GM23338 (cell line): ENCODE data around the gene IMPDH1. TPM values are rescaled to one million over a fixed set of nuclear protein-coding genes. Genes with fewer than 3 reads are reported as not detected.

Experiments used
- ATAC-seq: fragments of 200-7000 bp; cut with Tn5 transposase; 3 replicates; pipeline ENCODE4 v1.9.1; 2020
- DNase-seq: peaks from one replicate; pipeline ENCODE4 v3.0.0-alpha.2; 2015; ENCODE audit warnings: low spot score
- H2AFZ ChIP-seq: fragments of 200-600 bp; sonication (generic); 2 replicates; pipeline ENCODE4 v1.8.0; 2016; ENCODE audit warnings: antibody characterized with exemption, mild to moderate bottlenecking, moderate library complexity
- H3F3A ChIP-seq: fragments of 200-600 bp; sonication (generic); replicated peaks from 2 replicates; pipeline ENCODE4 v1.8.0; 2017; ENCODE audit warnings: antibody characterized with exemption, mixed run types, low read depth
- H3K27ac ChIP-seq: fragments of 200-600 bp; sonication (generic); 2 replicates; pipeline ENCODE4 v1.6.1; 2016; ENCODE audit warnings: low read depth
- H3K27me3 ChIP-seq: fragments of 200-600 bp; sonication (generic); 2 replicates; pipeline ENCODE4 v1.8.0; 2016; ENCODE audit warnings: mild to moderate bottlenecking, mixed run types, moderate library complexity; ENCODE audit not compliant: insufficient read depth
- H3K36me3 ChIP-seq: fragments of 200-600 bp; sonication (generic); 2 replicates; pipeline ENCODE4 v1.8.0; 2016; ENCODE audit warnings: mild to moderate bottlenecking; ENCODE audit not compliant: insufficient read depth
- H3K4me1 ChIP-seq: fragments of 200-600 bp; sonication (generic); 2 replicates; pipeline ENCODE4 v1.8.0; 2016; ENCODE audit warnings: mild to moderate bottlenecking, moderate library complexity; ENCODE audit not compliant: insufficient read depth
- H3K4me2 ChIP-seq: fragments of 200-600 bp; sonication (generic); 2 replicates; pipeline ENCODE4 v1.7.1; 2017; ENCODE audit warnings: mixed run types
- H3K4me3 ChIP-seq: fragments of 200-600 bp; sonication (generic); 2 replicates; pipeline ENCODE4 v1.6.1; 2016; ENCODE audit warnings: mixed run types
- H3K79me2 ChIP-seq: fragments of 200-600 bp; sonication (generic); replicated peaks from 2 replicates; pipeline ENCODE4 v1.8.0; 2017; ENCODE audit warnings: mild to moderate bottlenecking; ENCODE audit not compliant: insufficient read depth
- H3K9me2 ChIP-seq: fragments of 200-600 bp; sonication (generic); 2 replicates; pipeline ENCODE4 v1.8.0; 2017; ENCODE audit not compliant: insufficient read depth
- H4K20me1 ChIP-seq: fragments of 200-600 bp; sonication (generic); replicated peaks from 2 replicates; pipeline ENCODE4 v1.8.0; 2017; ENCODE audit warnings: mild to moderate bottlenecking; ENCODE audit not compliant: insufficient read depth
- H3K27ac Mint-ChIP-seq: 2 replicates; pipeline ENCODE4 v1.8.0; 2020; ENCODE audit warnings: inconsistent platforms, mild to moderate bottlenecking, moderate library complexity, mixed read lengths
- H3K27me3 Mint-ChIP-seq: 3 replicates; pipeline ENCODE4 v1.8.0; 2022; ENCODE audit warnings: low read depth, mild to moderate bottlenecking, moderate library complexity, mixed read lengths, inconsistent platforms; ENCODE audit not compliant: insufficient read depth, poor library complexity
- H3K36me3 Mint-ChIP-seq: 3 replicates; pipeline ENCODE4 v1.8.0; 2021; ENCODE audit warnings: low read depth, mild to moderate bottlenecking, inconsistent platforms, moderate library complexity, mixed read lengths
- H3K4me1 Mint-ChIP-seq: 3 replicates; pipeline ENCODE4 v1.8.0; 2020; ENCODE audit warnings: mild to moderate bottlenecking, inconsistent platforms, mixed read lengths
- H3K4me3 Mint-ChIP-seq: 3 replicates; pipeline ENCODE4 v1.8.0; 2021; ENCODE audit warnings: moderate library complexity, mild to moderate bottlenecking, inconsistent platforms, mixed read lengths
- H3K9me3 Mint-ChIP-seq: 3 replicates; pipeline ENCODE4 v1.8.0; 2020; ENCODE audit warnings: moderate library complexity, mild to moderate bottlenecking, inconsistent platforms, mixed read lengths
- CREB1 ChIP-seq: fragments of 250-450 bp; sonication (Bioruptor Pico); IDR thresholded peaks from 2 replicates; pipeline ENCODE4 v1.5.0; 2020; ENCODE audit warnings: low read depth, mild to moderate bottlenecking, moderate library complexity
- EZH2 ChIP-seq: fragments of 200-600 bp; sonication (generic); IDR thresholded peaks from one replicate; pipeline ENCODE4 v1.8.0; 2017; ENCODE audit warnings: antibody characterized with exemption, mild to moderate bottlenecking, low read depth; ENCODE audit not compliant: unreplicated experiment
- EZH2phosphoT487 ChIP-seq: fragments of 200-600 bp; sonication (generic); IDR thresholded peaks from one replicate; pipeline ENCODE4 v1.8.1; 2018; ENCODE audit warnings: antibody characterized with exemption; ENCODE audit not compliant: unreplicated experiment
- JUNB ChIP-seq: IDR thresholded peaks from one replicate; pipeline ENCODE4 v1.6.1; 2016; ENCODE audit warnings: antibody characterized with exemption; ENCODE audit not compliant: unreplicated experiment
- NANOG ChIP-seq: IDR thresholded peaks from 2 replicates; pipeline ENCODE4 v1.6.1; 2016; ENCODE audit warnings: antibody characterized with exemption, borderline replicate concordance
- POLR2AphosphoS5 ChIP-seq: IDR thresholded peaks from 2 replicates; pipeline ENCODE4 v1.6.1; 2016; ENCODE audit warnings: antibody characterized with exemption, low read depth
- STAT1 ChIP-seq: IDR thresholded peaks from one replicate; pipeline ENCODE4 v1.6.1; 2016; ENCODE audit warnings: antibody characterized with exemption; ENCODE audit not compliant: unreplicated experiment
- ZNF114 ChIP-seq: fragments of 250-450 bp; sonication (Bioruptor Pico); IDR thresholded peaks from 2 replicates; pipeline ENCODE4 v1.5.0; 2020; ENCODE audit warnings: mild to moderate bottlenecking, moderate library complexity
- ZNF331 ChIP-seq: fragments of 250-450 bp; sonication (Bioruptor Pico); IDR thresholded peaks from 2 replicates; pipeline ENCODE4 v1.5.0; 2020; ENCODE audit warnings: low read depth, mild to moderate bottlenecking, moderate library complexity
- polyA plus RNA-seq: library from polyadenylated mRNA; unstranded; fragments of >200 nt; fragmentation: Nextera tagmentation; extraction: Ambion mirVana; gene quantifications from 2 replicates; pipeline ENCODE4 v1.2.1, GENCODE V29; 2016
- total RNA-seq: library from RNA; depleted of rRNA; stranded (reverse); fragments of >200 nt; shearing (Covaris generic); gene quantifications from 2 replicates; pipeline ENCODE4 v1.2.3, GENCODE V29; 2014
- TF ChIP-seq, protein P1 (sequence below): IDR thresholded peaks from one replicate; pipeline ENCODE4 v1.6.1; 2018; ENCODE audit warnings: antibody characterized with exemption; ENCODE audit not compliant: unreplicated experiment
- TF ChIP-seq, protein P2 (sequence below), 2 experiments: fragments of 200-600 bp in 1 of 2; sonication (generic) in 1 of 2; conservative IDR thresholded peaks; 2 replicates each; pipeline versions ENCODE4 v1.5.1 to v1.6.1; 2016 to 2017; ENCODE audit warnings: antibody characterized with exemption in 2 of 2, low read depth in 2 of 2, mild to moderate bottlenecking in 2 of 2, moderate library complexity in 1 of 2
- TF ChIP-seq, protein P3 (sequence below): IDR thresholded peaks from 2 replicates; pipeline ENCODE4 v1.6.1; 2016; ENCODE audit warnings: antibody characterized with exemption
- TF ChIP-seq, protein P4 (sequence below): fragments of 250-450 bp; sonication (Bioruptor Pico); IDR thresholded peaks from 2 replicates; pipeline ENCODE4 v1.5.0; 2020; ENCODE audit warnings: mild to moderate bottlenecking, moderate library complexity

IMPDH1 gene
- total and polyA plus RNA-seq, 2 experiments from 2014 or later = 16.4 to 48.3 TPM

DNA sequence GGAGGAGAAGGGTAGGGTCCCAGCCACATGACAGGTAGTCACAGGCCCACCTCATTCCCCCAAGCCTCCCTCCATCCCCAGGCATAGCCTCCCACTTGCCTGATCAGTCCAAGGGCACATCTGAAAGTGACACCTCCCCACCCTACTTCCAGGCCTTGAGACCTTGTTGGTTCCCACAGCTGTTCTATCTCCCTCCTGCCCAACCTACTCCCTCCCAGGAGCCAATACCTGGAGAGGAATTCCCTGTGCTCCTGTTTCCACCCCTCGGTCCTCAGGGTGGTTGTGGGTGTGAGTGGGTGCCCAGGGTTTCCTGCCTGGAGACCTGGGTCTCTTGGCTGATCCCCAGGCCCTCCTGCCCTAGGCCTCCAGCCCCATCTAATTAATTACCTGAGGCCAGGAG is 11.6 kb upstream of the IMPDH1 start:
- no peak for ATAC-seq
- Mint-ChIP-seq H3K36me3 (no peaks in the 10 kb centered on the region), H3K27ac (no peak overlapping the region), H3K4me1 (no peaks in the 10 kb centered on the region), H3K9me3 (no peaks in the 10 kb centered on the region), H3K4me3 (no peak overlapping the region), H3K27me3 (peaks cover 10% of the 10 kb centered on the region)
- H3K27me3 ChIP-seq = no peaks in the 10 kb centered on the region
- DNase-seq = no peak
- H3K4me1 ChIP-seq = no peaks in the 10 kb centered on the region
- TF ChIP-seq NANOG (no peak), CREB1 (CRISPR knock-in tag) (no peak), ZNF331 (CRISPR knock-in tag) (no peak), EZH2phosphoT487 (no peak), EZH2 (no peak), JUNB (no peak), STAT1 (no peak), POLR2AphosphoS5 (no peak), ZNF114 (CRISPR knock-in tag) (no peak)
- TF ChIP-seq, protein P1, sequence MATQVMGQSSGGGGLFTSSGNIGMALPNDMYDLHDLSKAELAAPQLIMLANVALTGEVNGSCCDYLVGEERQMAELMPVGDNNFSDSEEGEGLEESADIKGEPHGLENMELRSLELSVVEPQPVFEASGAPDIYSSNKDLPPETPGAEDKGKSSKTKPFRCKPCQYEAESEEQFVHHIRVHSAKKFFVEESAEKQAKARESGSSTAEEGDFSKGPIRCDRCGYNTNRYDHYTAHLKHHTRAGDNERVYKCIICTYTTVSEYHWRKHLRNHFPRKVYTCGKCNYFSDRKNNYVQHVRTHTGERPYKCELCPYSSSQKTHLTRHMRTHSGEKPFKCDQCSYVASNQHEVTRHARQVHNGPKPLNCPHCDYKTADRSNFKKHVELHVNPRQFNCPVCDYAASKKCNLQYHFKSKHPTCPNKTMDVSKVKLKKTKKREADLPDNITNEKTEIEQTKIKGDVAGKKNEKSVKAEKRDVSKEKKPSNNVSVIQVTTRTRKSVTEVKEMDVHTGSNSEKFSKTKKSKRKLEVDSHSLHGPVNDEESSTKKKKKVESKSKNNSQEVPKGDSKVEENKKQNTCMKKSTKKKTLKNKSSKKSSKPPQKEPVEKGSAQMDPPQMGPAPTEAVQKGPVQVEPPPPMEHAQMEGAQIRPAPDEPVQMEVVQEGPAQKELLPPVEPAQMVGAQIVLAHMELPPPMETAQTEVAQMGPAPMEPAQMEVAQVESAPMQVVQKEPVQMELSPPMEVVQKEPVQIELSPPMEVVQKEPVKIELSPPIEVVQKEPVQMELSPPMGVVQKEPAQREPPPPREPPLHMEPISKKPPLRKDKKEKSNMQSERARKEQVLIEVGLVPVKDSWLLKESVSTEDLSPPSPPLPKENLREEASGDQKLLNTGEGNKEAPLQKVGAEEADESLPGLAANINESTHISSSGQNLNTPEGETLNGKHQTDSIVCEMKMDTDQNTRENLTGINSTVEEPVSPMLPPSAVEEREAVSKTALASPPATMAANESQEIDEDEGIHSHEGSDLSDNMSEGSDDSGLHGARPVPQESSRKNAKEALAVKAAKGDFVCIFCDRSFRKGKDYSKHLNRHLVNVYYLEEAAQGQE = no peak
- TF ChIP-seq, protein P2, sequence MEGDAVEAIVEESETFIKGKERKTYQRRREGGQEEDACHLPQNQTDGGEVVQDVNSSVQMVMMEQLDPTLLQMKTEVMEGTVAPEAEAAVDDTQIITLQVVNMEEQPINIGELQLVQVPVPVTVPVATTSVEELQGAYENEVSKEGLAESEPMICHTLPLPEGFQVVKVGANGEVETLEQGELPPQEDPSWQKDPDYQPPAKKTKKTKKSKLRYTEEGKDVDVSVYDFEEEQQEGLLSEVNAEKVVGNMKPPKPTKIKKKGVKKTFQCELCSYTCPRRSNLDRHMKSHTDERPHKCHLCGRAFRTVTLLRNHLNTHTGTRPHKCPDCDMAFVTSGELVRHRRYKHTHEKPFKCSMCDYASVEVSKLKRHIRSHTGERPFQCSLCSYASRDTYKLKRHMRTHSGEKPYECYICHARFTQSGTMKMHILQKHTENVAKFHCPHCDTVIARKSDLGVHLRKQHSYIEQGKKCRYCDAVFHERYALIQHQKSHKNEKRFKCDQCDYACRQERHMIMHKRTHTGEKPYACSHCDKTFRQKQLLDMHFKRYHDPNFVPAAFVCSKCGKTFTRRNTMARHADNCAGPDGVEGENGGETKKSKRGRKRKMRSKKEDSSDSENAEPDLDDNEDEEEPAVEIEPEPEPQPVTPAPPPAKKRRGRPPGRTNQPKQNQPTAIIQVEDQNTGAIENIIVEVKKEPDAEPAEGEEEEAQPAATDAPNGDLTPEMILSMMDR (conservative IDR thresholded peaks at IDR 0.05; ENCODE audit: low read depth in 2 of 2) = no peak
- TF ChIP-seq, protein P3, sequence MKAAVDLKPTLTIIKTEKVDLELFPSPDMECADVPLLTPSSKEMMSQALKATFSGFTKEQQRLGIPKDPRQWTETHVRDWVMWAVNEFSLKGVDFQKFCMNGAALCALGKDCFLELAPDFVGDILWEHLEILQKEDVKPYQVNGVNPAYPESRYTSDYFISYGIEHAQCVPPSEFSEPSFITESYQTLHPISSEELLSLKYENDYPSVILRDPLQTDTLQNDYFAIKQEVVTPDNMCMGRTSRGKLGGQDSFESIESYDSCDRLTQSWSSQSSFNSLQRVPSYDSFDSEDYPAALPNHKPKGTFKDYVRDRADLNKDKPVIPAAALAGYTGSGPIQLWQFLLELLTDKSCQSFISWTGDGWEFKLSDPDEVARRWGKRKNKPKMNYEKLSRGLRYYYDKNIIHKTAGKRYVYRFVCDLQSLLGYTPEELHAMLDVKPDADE = no peak
- TF ChIP-seq, protein P4, sequence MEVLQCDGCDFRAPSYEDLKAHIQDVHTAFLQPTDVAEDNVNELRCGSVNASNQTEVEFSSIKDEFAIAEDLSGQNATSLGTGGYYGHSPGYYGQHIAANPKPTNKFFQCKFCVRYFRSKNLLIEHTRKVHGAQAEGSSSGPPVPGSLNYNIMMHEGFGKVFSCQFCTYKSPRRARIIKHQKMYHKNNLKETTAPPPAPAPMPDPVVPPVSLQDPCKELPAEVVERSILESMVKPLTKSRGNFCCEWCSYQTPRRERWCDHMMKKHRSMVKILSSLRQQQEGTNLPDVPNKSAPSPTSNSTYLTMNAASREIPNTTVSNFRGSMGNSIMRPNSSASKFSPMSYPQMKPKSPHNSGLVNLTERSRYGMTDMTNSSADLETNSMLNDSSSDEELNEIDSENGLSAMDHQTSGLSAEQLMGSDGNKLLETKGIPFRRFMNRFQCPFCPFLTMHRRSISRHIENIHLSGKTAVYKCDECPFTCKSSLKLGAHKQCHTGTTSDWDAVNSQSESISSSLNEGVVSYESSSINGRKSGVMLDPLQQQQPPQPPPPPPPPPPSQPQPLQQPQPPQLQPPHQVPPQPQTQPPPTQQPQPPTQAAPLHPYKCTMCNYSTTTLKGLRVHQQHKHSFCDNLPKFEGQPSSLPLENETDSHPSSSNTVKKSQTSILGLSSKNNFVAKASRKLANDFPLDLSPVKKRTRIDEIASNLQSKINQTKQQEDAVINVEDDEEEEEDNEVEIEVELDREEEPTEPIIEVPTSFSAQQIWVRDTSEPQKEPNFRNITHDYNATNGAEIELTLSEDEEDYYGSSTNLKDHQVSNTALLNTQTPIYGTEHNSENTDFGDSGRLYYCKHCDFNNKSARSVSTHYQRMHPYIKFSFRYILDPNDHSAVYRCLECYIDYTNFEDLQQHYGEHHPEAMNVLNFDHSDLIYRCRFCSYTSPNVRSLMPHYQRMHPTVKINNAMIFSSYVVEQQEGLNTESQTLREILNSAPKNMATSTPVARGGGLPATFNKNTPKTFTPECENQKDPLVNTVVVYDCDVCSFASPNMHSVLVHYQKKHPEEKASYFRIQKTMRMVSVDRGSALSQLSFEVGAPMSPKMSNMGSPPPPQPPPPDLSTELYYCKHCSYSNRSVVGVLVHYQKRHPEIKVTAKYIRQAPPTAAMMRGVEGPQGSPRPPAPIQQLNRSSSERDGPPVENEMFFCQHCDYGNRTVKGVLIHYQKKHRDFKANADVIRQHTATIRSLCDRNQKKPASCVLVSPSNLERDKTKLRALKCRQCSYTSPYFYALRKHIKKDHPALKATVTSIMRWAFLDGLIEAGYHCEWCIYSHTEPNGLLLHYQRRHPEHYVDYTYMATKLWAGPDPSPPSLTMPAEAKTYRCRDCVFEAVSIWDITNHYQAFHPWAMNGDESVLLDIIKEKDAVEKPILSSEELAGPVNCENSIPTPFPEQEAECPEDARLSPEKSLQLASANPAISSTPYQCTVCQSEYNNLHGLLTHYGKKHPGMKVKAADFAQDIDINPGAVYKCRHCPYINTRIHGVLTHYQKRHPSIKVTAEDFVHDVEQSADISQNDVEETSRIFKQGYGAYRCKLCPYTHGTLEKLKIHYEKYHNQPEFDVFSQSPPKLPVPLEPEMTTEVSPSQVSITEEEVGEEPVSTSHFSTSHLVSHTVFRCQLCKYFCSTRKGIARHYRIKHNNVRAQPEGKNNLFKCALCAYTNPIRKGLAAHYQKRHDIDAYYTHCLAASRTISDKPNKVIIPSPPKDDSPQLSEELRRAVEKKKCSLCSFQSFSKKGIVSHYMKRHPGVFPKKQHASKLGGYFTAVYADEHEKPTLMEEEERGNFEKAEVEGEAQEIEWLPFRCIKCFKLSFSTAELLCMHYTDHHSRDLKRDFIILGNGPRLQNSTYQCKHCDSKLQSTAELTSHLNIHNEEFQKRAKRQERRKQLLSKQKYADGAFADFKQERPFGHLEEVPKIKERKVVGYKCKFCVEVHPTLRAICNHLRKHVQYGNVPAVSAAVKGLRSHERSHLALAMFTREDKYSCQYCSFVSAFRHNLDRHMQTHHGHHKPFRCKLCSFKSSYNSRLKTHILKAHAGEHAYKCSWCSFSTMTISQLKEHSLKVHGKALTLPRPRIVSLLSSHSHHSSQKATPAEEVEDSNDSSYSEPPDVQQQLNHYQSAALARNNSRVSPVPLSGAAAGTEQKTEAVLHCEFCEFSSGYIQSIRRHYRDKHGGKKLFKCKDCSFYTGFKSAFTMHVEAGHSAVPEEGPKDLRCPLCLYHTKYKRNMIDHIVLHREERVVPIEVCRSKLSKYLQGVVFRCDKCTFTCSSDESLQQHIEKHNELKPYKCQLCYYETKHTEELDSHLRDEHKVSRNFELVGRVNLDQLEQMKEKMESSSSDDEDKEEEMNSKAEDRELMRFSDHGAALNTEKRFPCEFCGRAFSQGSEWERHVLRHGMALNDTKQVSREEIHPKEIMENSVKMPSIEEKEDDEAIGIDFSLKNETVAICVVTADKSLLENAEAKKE (CRISPR knock-in tag) = no peak
- H2AFZ ChIP-seq = no peak overlapping the region
- H3F3A ChIP-seq = no peaks in the 10 kb centered on the region
- H3K4me2 ChIP-seq = no peak overlapping the region
- no peak overlapping the region for H3K4me3 ChIP-seq
- H3K36me3 ChIP-seq = no peaks in the 10 kb centered on the region
- no peaks in the 10 kb centered on the region for H3K9me2 ChIP-seq
- no peaks in the 10 kb centered on the region for H3K79me2 ChIP-seq
- no peak overlapping the region for H3K27ac ChIP-seq
- H4K20me1 ChIP-seq = no peaks in the 10 kb centered on the region
